T-helper 1 cell treated with Interleukin-12 subunit alpha and Interleukin-12 subunit beta and Interleukin-4 antibody, amounts not matched to agents 30 ng/mL and 1 ng/mL, for 36 hours (primary cell): Measurements from ENCODE around the gene MARCOL. TPM values are rescaled to one million over a fixed set of nuclear protein-coding genes. Genes with fewer than 3 reads are reported as not detected.
"Not testable (repeated sequence)": the region's sequence is repeated elsewhere in the genome, so short reads cannot be mapped to it uniquely, and the experiment has no call there.

ENCODE experiments used
- intact Hi-C: fragments of 100-400 bp; cut with micrococcal nuclease; formaldehyde crosslinking; loops from one replicate; pipeline ENCODE4 v1.15.1; 2024
- total RNA-seq: library from RNA; stranded (reverse); gene quantifications from 2 replicates; pipeline ENCODE4 v1.2.3, GENCODE V29; 2022

Gene MARCOL
- total RNA-seq, 1 donor from 2014 or later = not detected

DNA sequence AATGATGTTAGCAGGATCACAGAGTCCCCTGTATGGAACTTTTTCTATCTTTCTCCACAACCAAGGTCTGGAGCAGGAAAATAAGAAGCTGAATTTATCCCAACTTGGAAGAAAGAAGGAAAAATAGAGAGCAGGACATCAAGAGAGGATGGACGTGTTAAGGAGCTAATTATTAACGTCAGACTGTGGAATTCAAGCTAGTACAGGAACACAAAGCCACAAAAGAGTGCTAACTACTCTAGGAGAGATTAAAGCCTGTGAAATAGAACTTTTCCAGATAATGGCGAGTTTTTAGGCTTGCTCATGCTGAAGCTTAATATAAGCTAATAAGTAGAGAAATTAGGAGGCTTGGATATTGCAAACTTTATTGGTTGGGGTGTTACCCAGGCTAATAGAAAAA lies 29.6 kb downstream of the MARCOL start:
- intact Hi-C loops = no loop called here

DNA sequence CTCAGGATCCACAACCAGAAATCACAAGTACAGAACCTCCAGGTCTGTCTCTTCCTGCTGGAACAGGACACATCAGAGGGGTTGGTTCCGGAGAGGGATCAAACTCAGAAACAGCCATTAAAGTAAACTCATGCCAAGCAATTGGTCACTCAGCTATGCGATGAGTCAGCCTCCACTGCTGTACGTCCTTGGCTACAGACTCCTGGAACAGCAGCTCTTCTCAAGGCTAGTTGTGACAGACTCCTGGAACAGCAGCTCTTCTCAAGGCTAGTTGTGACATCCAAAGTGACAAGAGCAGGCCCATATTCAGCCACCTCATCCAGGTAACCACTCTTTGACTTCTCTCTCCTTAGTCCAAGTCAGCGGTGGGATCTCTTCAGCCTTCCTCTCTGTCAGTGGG lies 30.2 kb downstream of the MARCOL start, which contains the start of gene SPINK13:
Gene SPINK13, plus strand, starts transcription at position 229 of the 400 bp plus-strand sequence. CDS start 1,279 bp downstream, outside the sequence.
- intact Hi-C loops = no loop called here

DNA sequence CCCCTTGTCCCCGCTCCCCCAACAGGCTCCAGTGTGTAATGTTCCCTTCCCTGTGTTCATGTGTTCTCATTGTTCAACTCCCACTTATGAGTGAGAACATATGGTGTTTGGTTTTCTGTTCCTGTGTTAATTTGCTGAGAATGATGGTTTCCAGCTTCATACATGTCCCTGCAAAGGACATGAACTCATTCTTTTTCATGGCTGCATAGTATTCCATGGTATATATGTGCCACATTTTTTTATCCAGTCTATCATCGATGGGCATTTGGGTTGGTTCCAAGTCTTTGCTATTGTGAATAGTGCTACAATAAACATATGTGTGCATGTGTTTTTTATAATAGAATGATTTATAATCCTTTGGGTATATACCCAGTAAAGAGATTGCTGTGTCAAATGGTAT lies 36.8 kb downstream of the MARCOL start:
- intact Hi-C loops = not testable (repeated sequence)

DNA sequence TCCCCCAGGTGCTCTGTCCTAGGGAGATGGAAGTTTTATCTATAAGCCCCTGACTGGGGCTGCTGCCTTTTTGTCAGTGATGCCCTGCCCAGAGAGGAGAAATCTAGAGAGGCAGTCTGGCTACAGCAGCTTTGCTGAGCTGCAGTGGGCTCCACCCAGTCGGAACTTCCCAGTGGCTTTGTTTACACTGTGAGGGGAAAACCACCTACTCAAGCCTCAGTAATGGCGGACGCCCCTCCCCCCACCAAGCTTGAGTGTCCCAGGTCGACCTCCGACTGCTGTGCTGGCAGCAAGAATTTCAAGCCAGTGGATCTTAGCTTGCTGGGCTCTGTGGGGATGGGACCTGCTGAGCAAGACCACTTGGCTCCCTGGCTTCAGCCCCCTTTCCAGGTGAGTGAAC lies 42.6 kb downstream of the MARCOL start:
- intact Hi-C loops = not testable (repeated sequence)

DNA sequence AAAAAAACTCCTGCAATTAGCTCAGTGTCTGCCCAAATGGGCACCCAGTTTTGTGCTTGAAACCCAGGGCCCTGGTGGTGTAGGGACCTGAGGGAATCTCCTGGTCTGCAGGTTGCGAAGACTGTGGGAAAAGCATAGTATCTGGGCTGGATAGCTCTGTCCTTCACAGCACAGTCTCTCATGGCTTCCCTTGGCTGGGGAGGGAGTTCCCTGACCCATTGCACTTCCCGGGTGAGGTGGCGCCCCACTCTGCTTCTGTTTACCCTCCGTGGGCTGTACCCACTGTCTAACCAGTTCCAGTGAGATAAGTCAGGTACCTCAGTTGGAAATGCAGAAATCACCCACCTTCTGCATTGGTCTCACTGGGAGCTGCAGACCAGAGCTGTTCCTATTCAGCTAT lies 43.0 kb downstream of the MARCOL start:
- intact Hi-C loops = not testable (repeated sequence)

DNA sequence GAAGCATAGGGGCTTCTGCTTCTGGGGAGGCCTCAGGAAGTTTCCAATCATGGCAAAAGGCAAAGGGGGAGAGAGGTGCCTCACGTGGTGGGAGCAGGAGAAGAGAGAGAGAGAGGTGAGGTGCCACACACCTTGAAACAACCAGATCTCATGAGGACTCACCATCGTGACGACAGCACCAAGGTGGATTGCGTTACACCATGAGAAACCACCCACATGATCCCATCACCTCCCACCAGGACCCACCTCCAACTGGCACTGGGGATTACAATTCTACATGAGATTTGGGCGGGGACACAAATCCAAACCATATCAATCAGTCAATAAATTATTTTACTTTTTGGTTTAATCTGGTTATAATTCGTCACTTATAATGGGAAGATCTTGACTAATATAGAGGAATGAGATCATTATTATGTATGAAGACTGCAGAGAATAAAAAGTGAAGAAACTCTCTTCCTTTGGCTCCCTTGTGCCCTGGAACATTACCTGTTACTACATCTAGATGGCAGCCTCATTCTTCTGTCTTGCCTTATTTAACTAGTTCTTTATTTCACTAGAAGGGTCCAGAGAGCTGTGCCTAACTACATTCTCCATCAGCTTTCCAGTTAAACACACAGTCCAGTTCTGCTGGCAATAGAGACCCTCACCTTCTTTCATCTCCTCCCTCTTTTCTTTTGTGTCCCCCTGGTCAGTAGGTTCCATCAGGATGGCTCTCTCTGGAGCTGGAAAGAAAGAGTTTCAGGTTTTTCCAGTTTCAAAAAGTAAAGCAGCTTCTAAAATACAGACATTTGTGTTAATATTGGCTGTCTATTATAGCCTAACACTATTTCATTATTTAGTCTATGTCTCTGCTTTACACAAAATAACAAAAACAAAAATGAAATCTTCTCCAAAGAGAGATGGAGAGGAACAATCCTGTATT lies 52.2 kb downstream of the MARCOL start:
- intact Hi-C loops = loop anchor here (1.0 to 10.0 kb wide), 3 partner anchors 84 to 441 kb away; no protein-coding TSS in a partner anchor

Other genes starting within 250 kb of the MARCOL start
- not detected in 2 replicates for gene SPINK5, start 174.5 kb upstream of the MARCOL start, total RNA-seq
- not detected in 2 replicates for gene SPINK14, start 70.0 kb upstream of the MARCOL start, total RNA-seq
- not detected in 2 replicates for gene SPINK6, start 35.5 kb upstream of the MARCOL start, total RNA-seq
- gene SPINK13, start 30.3 kb downstream of the MARCOL start, total RNA-seq = not detected in 2 replicates
- gene SPINK7, start 73.9 kb downstream of the MARCOL start, total RNA-seq = not detected in 2 replicates
- gene SPINK9, start 97.0 kb downstream of the MARCOL start, total RNA-seq = not detected in 2 replicates
- gene FBXO38, start 145.4 kb downstream of the MARCOL start, total RNA-seq = 51.7 and 66.2 TPM in 2 replicates